K562 (cell line): Measurements from ENCODE around the gene TTC22. TPM values are rescaled to one million over a fixed set of nuclear protein-coding genes. Genes with fewer than 3 reads are reported as not detected.

Experiments used
- ATAC-seq: fragments of 200-7000 bp; cut with Tn5 transposase; 3 replicates; pipeline ENCODE4 v1.9.1; 2020; ENCODE audit warnings: moderate library complexity
- BruUV-seq: library from RNA; stranded (reverse); fragments of 400-500 nt; replicated peaks from 2 replicates; lab custom pipeline; 2021; lab: Mats Ljungman, UMichigan
- CTCF ChIA-PET: fragments of 300-600 bp; formaldehyde crosslinking; extraction: SDS; loops from one replicate; lab custom pipeline; 2021; ENCODE audit warnings: low intra/inter-chr PET ratio; lab: Yijun Ruan, JAX
- POLR2A ChIA-PET: fragments of 300-600, 350-650 bp; sonication (Branson Sonifier 250); formaldehyde crosslinking; extraction: SDS; loops from one replicate; lab custom pipeline; 2021; ENCODE audit warnings: antibody characterized with exemption, inconsistent platforms; lab: Yijun Ruan, JAX
- DNase-seq, 4 experiments: peaks; one replicate each; pipeline versions ENCODE4 v3.0.0 to v3.0.0-alpha.2; 2011 to 2018; ENCODE audit warnings: low spot score in 3 of 4, mixed read lengths in 3 of 4; ENCODE audit errors: extremely low read depth in 1 of 4
- FAIRE-seq: peaks from 2 replicates; lab custom pipeline; 2011; peaks lifted over from hg19 to GRCh38; lab: Jason Lieb, UNC
- H2AFZ ChIP-seq: 2 replicates; pipeline ENCODE4 v1.6.0; 2011; ENCODE audit warnings: low read depth, low read length, control low read depth, inconsistent platforms
- H3K27ac ChIP-seq: fragments of 200-600 bp; 3 replicates; pipeline ENCODE4 v1.8.0; 2011; ENCODE audit warnings: low read depth, mild to moderate bottlenecking, control low read depth, inconsistent platforms, low read length, moderate library complexity, mixed read lengths; ENCODE audit errors: extremely low read depth
- H3K27me3 ChIP-seq, 2 experiments: fragments of 300-600 bp in 1 of 2; 2 replicates in 1 of 2; 3 replicates in 1 of 2; pipeline versions ENCODE4 v1.6.0 to v1.8.0; 2011; ENCODE audit warnings: inconsistent platforms in 2 of 2, low read length in 2 of 2, mild to moderate bottlenecking in 1 of 2, mixed read lengths in 1 of 2, moderate library complexity in 1 of 2; ENCODE audit not compliant: control insufficient read depth in 2 of 2, insufficient read depth in 2 of 2
- H3K36me3 ChIP-seq: fragments of 300-600 bp; 3 replicates; pipeline ENCODE4 v1.8.0; 2011; ENCODE audit warnings: mild to moderate bottlenecking, low read length, inconsistent platforms; ENCODE audit not compliant: control insufficient read depth, insufficient read depth
- H3K4me1 ChIP-seq, 2 experiments: fragments of 200-600 bp in 1 of 2; replicated peaks in 1 of 2; 2 replicates in 1 of 2; 3 replicates in 1 of 2; pipeline versions ENCODE4 v1.5.1 to v1.8.0; 2011; ENCODE audit warnings: inconsistent platforms in 2 of 2, low read length in 2 of 2, mild to moderate bottlenecking in 1 of 2, mixed read lengths in 1 of 2, moderate library complexity in 1 of 2; ENCODE audit not compliant: control insufficient read depth in 2 of 2, insufficient read depth in 2 of 2
- H3K4me2 ChIP-seq: 2 replicates; pipeline ENCODE4 v1.6.1; 2011; ENCODE audit warnings: low read length, control low read depth, inconsistent platforms, mixed read lengths; ENCODE audit not compliant: insufficient read depth
- H3K4me3 ChIP-seq: fragments of 200-600 bp; sonication (generic), shearing (Covaris generic); 2 replicates; pipeline ENCODE4 v1.5.1; 2016; ENCODE audit warnings: control low read depth, inconsistent platforms
- H3K79me2 ChIP-seq: fragments of 200-600 bp; 3 replicates; pipeline ENCODE4 v1.8.0; 2011; ENCODE audit warnings: low read length, inconsistent platforms; ENCODE audit not compliant: control insufficient read depth, insufficient read depth
- H3K9ac ChIP-seq, 2 experiments: 2 replicates each; pipeline versions ENCODE4 v1.6.0 to v1.6.1; 2011; ENCODE audit warnings: low read depth in 2 of 2, low read length in 2 of 2, control low read depth in 1 of 2, inconsistent platforms in 1 of 2, mild to moderate bottlenecking in 1 of 2, mixed read lengths in 1 of 2; ENCODE audit not compliant: insufficient read depth in 1 of 2
- H3K9me1 ChIP-seq: one replicate; pipeline ENCODE4 v1.6.0; 2011; ENCODE audit warnings: inconsistent platforms, mild to moderate bottlenecking, low read length, moderate library complexity; ENCODE audit not compliant: control insufficient read depth, insufficient read depth
- H3K9me3 ChIP-seq: replicated peaks from 2 replicates; pipeline ENCODE4 v1.5.1; 2011; ENCODE audit warnings: low read depth, low read length, inconsistent platforms; ENCODE audit not compliant: control insufficient read depth, insufficient read depth
- H4K20me1 ChIP-seq: replicated peaks from 2 replicates; pipeline ENCODE4 v1.6.1; 2011; ENCODE audit warnings: low read length, inconsistent platforms, mixed read lengths; ENCODE audit not compliant: control insufficient read depth, insufficient read depth
- CBX8 ChIP-seq: fragments of 200-600 bp; sonication (generic); IDR thresholded peaks from 2 replicates; pipeline ENCODE4 v1.6.1; 2012; ENCODE audit warnings: borderline replicate concordance, mixed run types, low read depth, mild to moderate bottlenecking, moderate library complexity, mixed read lengths, low read length, control low read depth, inconsistent platforms; ENCODE audit not compliant: poor library complexity, severe bottlenecking; ENCODE audit errors: extremely low read depth
- RBM17 ChIP-seq: fragments of 200-400 bp; formaldehyde crosslinking; IDR thresholded peaks from 2 replicates; pipeline ENCODE4 v1.6.1; 2017; ENCODE audit warnings: low read depth, mild to moderate bottlenecking, low read length, borderline replicate concordance
- SETDB1 ChIP-seq: IDR thresholded peaks from one replicate; pipeline ENCODE4 v1.6.1; 2012; ENCODE audit warnings: low read length, control low read depth, inconsistent platforms
- TRIM28 ChIP-seq: fragments of 450-650 bp; IDR thresholded peaks from 2 replicates; pipeline ENCODE4 v1.6.1; 2017
- ZNF3 ChIP-seq: fragments of 250-450 bp; sonication (Bioruptor Pico); IDR thresholded peaks from 2 replicates; pipeline ENCODE4 v1.5.0; 2021; ENCODE audit warnings: mild to moderate bottlenecking, moderate library complexity
- ZNF41 ChIP-seq: fragments of 250-450 bp; sonication (Bioruptor Pico); conservative IDR thresholded peaks from 2 replicates; pipeline ENCODE4 v1.4.0; 2020; ENCODE audit warnings: mild to moderate bottlenecking
- ZNF586 ChIP-seq: fragments of 450-650 bp; formaldehyde crosslinking; conservative IDR thresholded peaks from 2 replicates; pipeline ENCODE4 v1.4.0; 2020; ENCODE audit warnings: mild to moderate bottlenecking, moderate library complexity
- WGBS: fragments of 100-300 bp; shearing (Covaris generic); methylation state at CpG from one replicate; pipeline ENCODE4 v1.1.6; 2016; ENCODE audit warnings: low coverage, mixed read lengths; ENCODE audit not compliant: insufficient coverage; ENCODE audit errors: missing lambda C conversion rate; 5-methylcytosine and 5-hydroxymethylcytosine counted together
- in situ Hi-C: fragments of 300-500 bp; cut with MboI; formaldehyde crosslinking; loops from 4 replicates; pipeline ENCODE4 v1.15.0; 2018; ENCODE audit warnings: inconsistent platforms, mixed read lengths
- intact Hi-C: fragments of 100-400 bp; cut with micrococcal nuclease; formaldehyde crosslinking; loops from 2 replicates; pipeline ENCODE4 v1.14.2; 2022
- polyA plus RNA-seq, 8 experiments: library from polyadenylated mRNA; depleted of rRNA in 4 of 8; stranded (reverse) in 5 of 8; unstranded in 3 of 8; fragments of >200 nt; fragmentation: Nextera tagmentation in 2 of 8; fragmentation: Illumina TruSeq in 1 of 8; extraction: Ambion mirVana in 2 of 8; extraction: Trizol in 1 of 8; gene quantifications; 2 replicates each; pipeline versions ENCODE4 v1.2.1 to v1.2.3, GENCODE V29; 2011 to 2014; ENCODE audit warnings: inconsistent platforms in 1 of 8, missing spikeins in 1 of 8
- total RNA-seq, 7 experiments: library from RNA; depleted of rRNA in 6 of 7; stranded (reverse); fragments of >200 nt in 6 of 7; fragmentation: Illumina TruSeq in 2 of 7; extraction: Trizol in 2 of 7; gene quantifications; 2 replicates each; pipeline versions ENCODE4 v1.2.1 to v1.2.3, GENCODE V29; 2011 to 2021; ENCODE audit warnings: low replicate concordance in 1 of 7
- TF ChIP-seq, protein P1 (sequence below): sonication (generic); formaldehyde crosslinking; IDR thresholded peaks from 2 replicates; pipeline ENCODE4 v1.8.0; 2022; ENCODE audit warnings: mild to moderate bottlenecking, missing genetic modification reagents

The TTC22 gene
- total and polyA plus RNA-seq, 9 of the 15 experiments (the other 6 are each of a cell fraction or from before 2014, with no cell fraction given), result 0.07 TPM; not detected in 8

DNA sequence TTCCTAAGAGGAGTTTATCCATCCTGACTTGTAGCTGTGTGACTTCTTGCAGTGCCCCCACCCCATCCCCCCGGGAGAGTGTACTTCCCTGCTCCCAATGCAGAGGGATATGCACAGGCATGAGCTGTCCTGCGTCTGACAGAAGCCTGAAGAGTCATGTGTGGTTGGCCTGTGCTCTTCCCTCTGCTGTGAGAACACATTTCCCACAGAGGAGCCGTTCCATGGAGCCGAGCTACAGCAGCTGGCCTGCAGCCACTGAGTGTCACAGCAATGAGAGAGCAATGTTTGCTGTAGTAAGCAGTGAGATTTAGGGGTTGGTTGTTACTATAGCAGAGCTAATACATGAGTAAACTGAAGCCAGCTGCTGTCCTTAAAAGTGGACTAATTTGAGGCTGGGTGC, 58.8 kb downstream of the TTC22 start:
- WGBS, result 71% methylated on average over 4 of the region's 4 CpGs
- ChIA-PET POLR2A (interaction anchor here (0.6 kb wide), 1 partner anchor 787 kb away, joined by 3 read pairs; no protein-coding TSS in a partner anchor), CTCF (no interaction called here)
- DNase-seq (no peak), ATAC-seq (no peak), FAIRE-seq (no peak)
- H3K27me3 ChIP-seq, result peaks cover 0 to 1% of the 10 kb centered on the region in 2 experiments; a peak in 2 of 5 replicates
- H3K9me3 ChIP-seq, result no peaks in the 10 kb centered on the region
- peaks cover 7% of the 10 kb centered on the region; the same call in 1 of the 2 replicates for H4K20me1 ChIP-seq
- BruUV-seq, result no TSS peak
- H3K4me3 ChIP-seq, result no peak overlapping the region
- H3K36me3 ChIP-seq, result peaks cover 57% of the 10 kb centered on the region
- H3K4me1 ChIP-seq, result no peaks in the 10 kb centered on the region
- no peak overlapping the region for H2AFZ ChIP-seq
- intact Hi-C loops, result no loop called here
- H3K9me1 ChIP-seq, result no peaks in the 10 kb centered on the region
- no peak overlapping the region for H3K4me2 ChIP-seq
- H3K79me2 ChIP-seq, result no peaks in the 10 kb centered on the region
- TF ChIP-seq, protein P1, sequence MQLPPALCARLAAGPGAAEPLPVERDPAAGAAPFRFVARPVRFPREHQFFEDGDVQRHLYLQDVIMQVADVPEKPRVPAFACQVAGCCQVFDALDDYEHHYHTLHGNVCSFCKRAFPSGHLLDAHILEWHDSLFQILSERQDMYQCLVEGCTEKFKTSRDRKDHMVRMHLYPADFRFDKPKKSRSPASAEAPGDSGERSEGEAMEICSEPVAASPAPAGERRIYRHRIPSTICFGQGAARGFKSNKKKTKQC (CRISPR knock-in tag), result no peak
- TF ChIP-seq SETDB1, result no peak
- no peak for TF ChIP-seq ZNF586 (CRISPR knock-in tag)
- TF ChIP-seq ZNF41 (CRISPR knock-in tag), result no peak
- no peak for TF ChIP-seq TRIM28
- TF ChIP-seq CBX8, result no peak
- no peak for TF ChIP-seq ZNF3 (CRISPR knock-in tag)
- TF ChIP-seq RBM17, result no peak
- in situ Hi-C loops, result no loop called here
- no peak overlapping the region for H3K27ac ChIP-seq
- H3K9ac ChIP-seq, result no peak overlapping the region
